Measurements from ENCODE around the gene LYSMD2. TPM values are rescaled to one million over a fixed set of nuclear protein-coding genes. Genes with fewer than 3 reads are reported as not detected.

The LYSMD2 gene, protein sequence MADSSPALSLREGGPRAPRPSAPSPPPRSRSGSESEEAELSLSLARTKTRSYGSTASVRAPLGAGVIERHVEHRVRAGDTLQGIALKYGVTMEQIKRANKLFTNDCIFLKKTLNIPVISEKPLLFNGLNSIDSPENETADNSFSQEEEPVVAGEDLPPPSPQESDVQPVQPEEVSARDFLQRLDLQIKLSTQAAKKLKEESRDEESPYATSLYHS
- 8.1 and 13.5 TPM in 2 replicates for total RNA-seq

DNA sequence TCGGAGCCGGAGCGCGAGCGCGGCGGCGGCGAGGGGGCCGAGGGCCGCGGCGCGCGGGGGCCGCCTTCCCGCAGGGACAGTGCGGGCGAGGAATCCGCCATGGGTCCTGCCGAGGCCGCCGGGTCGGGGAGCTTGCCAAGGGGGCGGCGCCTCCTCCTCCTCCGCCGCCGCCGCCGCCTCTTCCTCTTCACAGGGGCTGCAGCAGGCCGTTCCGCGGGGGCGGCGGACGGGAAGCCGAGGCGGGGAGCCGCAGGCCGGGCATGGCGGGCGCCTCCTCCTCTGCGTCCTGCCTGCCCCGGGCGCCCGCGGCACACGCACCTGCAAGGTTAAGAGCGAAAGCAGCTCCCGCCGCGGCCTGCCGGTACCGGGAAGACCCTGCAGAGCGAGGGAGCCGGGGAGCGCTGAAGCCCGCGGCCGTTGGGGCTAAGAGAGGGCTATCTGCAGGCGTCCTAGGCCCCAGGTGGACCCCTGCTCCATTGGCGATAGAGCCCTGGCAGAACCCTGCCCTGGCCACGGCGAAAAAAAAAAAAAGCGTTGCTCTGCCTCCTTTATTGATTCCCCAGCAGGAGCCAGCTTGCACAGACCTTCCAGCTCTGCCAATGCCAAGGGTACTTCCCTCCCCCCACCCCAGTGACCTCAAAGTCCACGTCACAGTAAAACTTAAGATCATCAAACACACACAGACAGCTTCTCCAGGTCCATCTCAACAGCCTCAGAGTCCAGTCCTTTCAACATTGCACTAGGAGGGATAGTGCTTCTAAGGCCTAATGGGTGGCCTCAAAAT, at the start of gene LYSMD2:
Gene LYSMD2, minus strand, starts transcription at position 134 of the 784 bp plus-strand sequence. Its CDS starts 33 bp downstream, at position 101.

DNA sequence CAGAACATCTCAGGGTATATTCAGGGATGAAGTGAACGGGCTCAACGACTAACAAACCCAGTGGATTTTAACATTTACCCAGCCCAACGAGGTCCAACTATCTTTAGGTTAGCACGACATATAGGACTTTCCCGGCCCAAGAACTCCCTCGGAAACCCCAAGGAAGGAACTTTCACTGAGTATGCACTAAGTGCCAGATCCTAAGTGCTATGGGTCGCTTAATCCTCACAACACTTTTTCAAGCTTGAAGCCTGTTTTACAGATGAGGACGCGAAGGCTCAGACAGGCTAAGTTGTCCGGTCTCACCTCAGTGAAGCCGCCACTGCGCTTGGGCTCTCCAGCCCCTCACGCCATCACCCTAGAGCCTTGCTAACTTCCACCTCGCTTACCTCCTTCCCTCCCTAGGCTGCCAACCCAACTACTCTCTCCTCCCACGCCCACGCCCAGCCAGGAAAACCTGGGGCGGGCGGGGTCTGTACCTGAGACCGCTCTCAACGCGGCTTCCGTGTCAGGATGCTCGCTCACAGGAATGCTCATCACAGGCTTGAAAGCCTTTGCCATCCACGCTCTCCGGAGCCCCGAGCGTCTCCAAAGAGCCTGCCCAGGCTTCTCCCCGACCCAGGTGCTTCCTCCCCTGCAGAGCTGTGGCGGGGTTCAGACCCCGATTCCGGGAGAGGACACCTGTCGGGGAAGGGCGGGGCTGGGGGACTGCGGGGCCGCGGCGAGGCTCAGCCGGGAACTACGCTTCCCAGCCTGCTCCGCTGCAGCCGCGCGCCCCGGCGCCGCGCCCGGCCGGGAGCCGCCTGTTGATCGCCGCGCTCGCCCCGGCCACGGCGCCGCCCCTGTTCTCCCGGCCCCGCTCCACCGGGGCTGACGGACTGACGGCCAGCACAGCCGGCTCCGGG, 13.6 kb upstream of the LYSMD2 start, which contains the start of gene TMOD2:
Gene TMOD2, plus strand, starts transcription at position 806 of the 905 bp plus-strand sequence. CDS start 14,845 bp downstream, outside the sequence.

DNA sequence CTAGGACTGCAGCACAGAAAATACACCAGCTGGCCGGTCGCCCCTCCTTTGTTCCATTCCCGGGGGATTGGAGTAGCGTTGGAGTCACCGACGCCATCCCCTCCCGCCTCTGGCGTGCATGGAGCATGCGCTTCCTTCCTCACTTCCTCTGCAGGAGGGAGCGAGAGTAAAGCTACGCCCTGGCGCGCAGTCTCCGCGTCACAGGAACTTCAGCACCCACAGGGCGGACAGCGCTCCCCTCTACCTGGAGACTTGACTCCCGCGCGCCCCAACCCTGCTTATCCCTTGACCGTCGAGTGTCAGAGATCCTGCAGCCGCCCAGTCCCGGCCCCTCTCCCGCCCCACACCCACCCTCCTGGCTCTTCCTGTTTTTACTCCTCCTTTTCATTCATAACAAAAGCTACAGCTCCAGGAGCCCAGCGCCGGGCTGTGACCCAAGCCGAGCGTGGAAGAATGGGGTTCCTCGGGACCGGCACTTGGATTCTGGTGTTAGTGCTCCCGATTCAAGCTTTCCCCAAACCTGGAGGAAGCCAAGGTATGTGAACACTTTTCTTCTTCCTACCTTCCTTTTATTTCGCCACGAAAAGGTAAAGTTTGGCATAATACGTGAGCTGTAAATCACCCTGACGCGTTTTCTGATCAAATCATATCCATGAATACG, 56.0 kb downstream of the LYSMD2 start, which contains the start of gene SCG3:
Gene SCG3, plus strand, starts transcription at position 201 of the 661 bp plus-strand sequence. Its CDS starts 253 bp downstream, at position 454.

Other genes starting within 250 kb of the LYSMD2 start
- gene DMXL2, start 114.9 kb downstream of the LYSMD2 start, total RNA-seq, result 8.3 and 15.0 TPM in 2 replicates
- 0.25 TPM in 1 of 2 replicates, not detected in the other for gene SCG3, start 56.2 kb downstream of the LYSMD2 start, total RNA-seq
- 6.5 and 20.7 TPM in 2 replicates for gene TMOD2, start 13.9 kb upstream of the LYSMD2 start, total RNA-seq
- 62.0 and 108 TPM in 2 replicates for gene TMOD3, start 92.0 kb upstream of the LYSMD2 start, total RNA-seq
- gene LEO1, start 234.1 kb upstream of the LYSMD2 start, total RNA-seq, result 20.6 and 45.0 TPM in 2 replicates

Measured in bladder microvascular endothelial cell (primary cell).